HCT116 (cell line): Measurements from ENCODE around the gene MAN2B2.

Experiments
- ATF3 ChIP-seq: IDR thresholded peaks from 2 replicates; pipeline ENCODE4 v1.6.1; 2012
- CEBPB ChIP-seq: IDR thresholded peaks from 2 replicates; pipeline ENCODE4 v1.6.1; 2012; ENCODE audit warnings: low read depth
- CTCF ChIP-seq, 3 experiments: fragments of 200-600 bp in 1 of 3; sonication (generic) in 1 of 3; IDR thresholded peaks in 2 of 3; conservative IDR thresholded peaks in 1 of 3; 2 replicates each; pipeline ENCODE4 v1.5.1; 2012 to 2017; ENCODE audit warnings: low read depth in 2 of 3, low read length in 2 of 3, antibody characterized with exemption in 1 of 3, borderline replicate concordance in 1 of 3, control low read depth in 1 of 3, mild to moderate bottlenecking in 1 of 3, mixed read lengths in 1 of 3, mixed run types in 1 of 3, moderate library complexity in 1 of 3; ENCODE audit not compliant: insufficient read depth in 1 of 3
- EZH2 ChIP-seq: fragments of 200-600 bp; sonication (generic); IDR thresholded peaks from 2 replicates; pipeline ENCODE4 v1.6.1; 2017; ENCODE audit warnings: antibody characterized with exemption, mixed run types
- EZH2phosphoT487 ChIP-seq: fragments of 200-600 bp; IDR thresholded peaks from 2 replicates; pipeline ENCODE4 v1.6.1; 2018; ENCODE audit warnings: antibody characterized with exemption, borderline replicate concordance
- MAX ChIP-seq: IDR thresholded peaks from 2 replicates; pipeline ENCODE4 v1.6.1; 2012
- POLR2A ChIP-seq: IDR thresholded peaks from 2 replicates; pipeline ENCODE4 v1.7.0; 2011; ENCODE audit warnings: borderline replicate concordance; ENCODE audit not compliant: insufficient read depth, insufficient read length; ENCODE audit errors: extremely low read depth
- POLR2AphosphoS5 ChIP-seq: IDR thresholded peaks from 2 replicates; pipeline ENCODE4 v1.6.1; 2011; ENCODE audit warnings: mild to moderate bottlenecking, low read depth, low read length, moderate library complexity
- REST ChIP-seq: IDR thresholded peaks from 2 replicates; pipeline ENCODE4 v1.6.1; 2012; ENCODE audit warnings: low read depth
- TCF7L2 ChIP-seq: IDR thresholded peaks from 2 replicates; pipeline ENCODE4 v1.7.0; 2011; ENCODE audit warnings: borderline replicate concordance, inconsistent platforms; ENCODE audit not compliant: insufficient read depth, insufficient read length; ENCODE audit errors: extremely low read depth
- ZNF274 ChIP-seq: fragments of 200-500 bp; sonication (Bioruptor generic); IDR thresholded peaks from 2 replicates; pipeline ENCODE4 v1.6.1; 2014; ENCODE audit warnings: mild to moderate bottlenecking, low read depth, low read length, inconsistent platforms

- TF ChIP-seq CEBPB: no peak
- no peak for TF ChIP-seq CTCF (IDR thresholded peaks at IDR 0.05 in 2 of 3, conservative IDR thresholded peaks at IDR 0.05 in 1 of 3; ENCODE audit: borderline replicate concordance in 1 of 3, insufficient read depth in 1 of 3, low read depth in 2 of 3, low read length in 2 of 3)
- no peak for TF ChIP-seq EZH2
- TF ChIP-seq POLR2A: no peak
- no peak for TF ChIP-seq ATF3
- TF ChIP-seq ZNF274: no peak
- no peak for TF ChIP-seq TCF7L2
- TF ChIP-seq EZH2phosphoT487: no peak
- no peak for TF ChIP-seq REST
- TF ChIP-seq POLR2AphosphoS5: no peak
- no peak for TF ChIP-seq MAX
These were observed 1.4 kb upstream of the MAN2B2 start for GRCh38 chr4:6573551-6573950.
